HG03064 (cell line): ENCODE results near the gene TPST1.
"Not testable (repeated sequence)": the region's sequence is repeated elsewhere in the genome, so short reads cannot be mapped to it uniquely, and the experiment has no call there.

Source experiments
- ATAC-seq: cut with Tn5 transposase; IDR thresholded peaks from one replicate; pipeline ENCODE4 v1.9.1; 2021; ENCODE audit warnings: low read depth; ENCODE audit not compliant: unreplicated experiment

Gene TPST1

DNA sequence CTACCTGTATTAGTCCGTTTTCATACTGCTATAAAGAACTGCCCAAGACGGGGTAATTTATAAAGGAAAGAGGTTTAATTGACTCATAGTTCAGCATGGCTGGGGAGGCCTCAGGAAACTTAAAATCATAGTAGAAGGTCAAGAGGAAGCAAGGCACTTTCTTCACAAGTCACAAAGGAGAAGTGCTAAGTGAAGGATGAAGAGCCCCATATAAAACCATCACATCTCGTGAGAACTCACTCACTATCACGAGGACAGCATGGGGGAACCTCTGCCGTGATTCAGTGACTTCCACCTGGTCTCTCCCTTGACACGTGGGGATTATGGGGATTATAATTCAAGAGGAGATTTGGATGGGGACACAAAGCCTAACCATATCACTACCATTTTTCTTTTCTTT lies 119.9 kb downstream of the TPST1 start:
- ATAC-seq = not testable (repeated sequence)

DNA sequence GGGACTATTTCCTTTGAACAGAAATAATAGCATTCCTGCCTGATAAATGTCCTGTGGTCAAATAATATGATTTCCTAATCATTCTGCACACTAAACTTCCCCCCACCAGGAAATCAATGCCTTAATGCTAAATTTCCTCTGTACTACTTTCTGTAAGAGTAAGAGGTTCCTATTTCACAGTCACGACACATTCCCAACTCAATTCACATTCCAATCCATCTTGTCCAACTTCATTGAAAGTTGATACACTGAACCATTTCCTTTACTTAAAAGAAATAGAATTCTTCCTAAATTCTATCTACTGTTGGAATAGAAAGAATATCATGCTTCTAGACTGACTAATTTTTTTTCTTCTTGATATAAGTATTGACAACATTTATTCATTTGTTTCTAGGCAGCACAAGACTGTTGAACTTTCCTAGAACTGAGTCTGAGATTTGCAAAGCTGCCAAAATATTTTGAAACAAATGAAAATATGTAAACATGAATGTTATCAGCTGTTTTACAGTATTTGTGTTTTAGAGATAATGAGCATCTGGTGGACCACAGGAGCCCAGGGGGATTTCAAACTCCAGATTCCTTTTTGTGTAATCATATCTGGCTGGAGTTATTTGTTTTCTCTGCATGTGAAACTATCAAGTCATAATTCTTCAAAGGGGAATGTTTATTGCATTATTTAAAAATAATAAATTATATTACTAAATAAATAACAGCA lies 121.5 kb downstream of the TPST1 start:
- ATAC-seq = no peak

DNA sequence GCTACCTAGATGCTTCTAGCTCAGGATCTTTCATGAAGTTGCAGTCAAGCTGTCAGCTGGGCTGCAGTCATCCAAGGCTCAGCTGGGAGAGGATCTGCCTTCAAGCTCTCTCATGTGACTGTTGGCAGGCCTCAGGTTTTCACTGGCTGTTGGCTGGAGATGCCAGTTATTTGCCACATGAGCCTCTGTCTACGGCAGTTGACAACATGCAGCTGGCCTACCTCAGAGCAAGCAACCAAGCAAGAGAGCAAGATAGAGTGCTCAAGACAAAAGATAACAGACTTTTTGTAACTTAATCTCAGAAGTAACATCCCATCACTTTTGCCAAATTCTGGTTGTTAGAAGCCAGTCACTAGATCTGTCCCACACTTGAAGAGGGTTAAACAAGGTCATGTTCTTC lies 125.8 kb downstream of the TPST1 start:
- no peak for ATAC-seq

DNA sequence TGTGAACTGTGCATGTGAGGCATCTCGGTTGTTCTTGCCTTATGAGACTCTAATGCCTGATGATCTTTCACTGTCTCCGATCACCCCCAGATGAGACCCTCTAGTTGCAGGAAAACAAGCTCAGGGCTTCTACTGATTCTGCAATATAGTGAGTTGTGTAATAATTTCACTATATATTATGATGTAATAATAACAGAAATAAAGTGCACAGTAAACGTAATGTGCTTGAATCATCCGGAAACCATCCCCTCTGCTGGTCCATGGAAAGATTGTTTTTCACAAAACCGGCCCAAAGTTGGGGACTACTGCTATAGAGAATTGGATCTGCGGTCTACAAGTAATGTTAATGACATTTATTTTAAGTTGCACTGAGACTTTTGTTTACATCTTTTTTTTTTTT lies 126.7 kb downstream of the TPST1 start:
- no peak for ATAC-seq

DNA sequence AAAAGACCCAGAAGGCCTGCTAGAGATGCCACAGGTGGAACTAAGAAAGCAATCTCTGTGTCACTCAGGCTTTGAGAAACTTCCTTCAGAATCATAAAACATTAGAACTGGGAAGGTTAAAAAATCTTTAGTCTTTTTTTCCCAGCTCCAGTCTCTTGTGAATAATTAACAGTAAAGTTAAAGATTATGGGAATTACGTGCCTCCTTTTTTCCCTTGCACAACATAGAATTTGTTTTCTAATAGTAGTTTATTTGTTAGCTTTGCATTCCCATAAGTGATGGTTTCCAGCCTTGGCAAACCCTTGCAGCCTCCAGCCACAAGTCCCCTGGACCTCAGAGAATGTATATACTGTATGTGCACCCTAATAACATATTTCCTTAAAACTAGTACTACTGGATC lies 128.3 kb downstream of the TPST1 start:
- ATAC-seq = no peak

DNA sequence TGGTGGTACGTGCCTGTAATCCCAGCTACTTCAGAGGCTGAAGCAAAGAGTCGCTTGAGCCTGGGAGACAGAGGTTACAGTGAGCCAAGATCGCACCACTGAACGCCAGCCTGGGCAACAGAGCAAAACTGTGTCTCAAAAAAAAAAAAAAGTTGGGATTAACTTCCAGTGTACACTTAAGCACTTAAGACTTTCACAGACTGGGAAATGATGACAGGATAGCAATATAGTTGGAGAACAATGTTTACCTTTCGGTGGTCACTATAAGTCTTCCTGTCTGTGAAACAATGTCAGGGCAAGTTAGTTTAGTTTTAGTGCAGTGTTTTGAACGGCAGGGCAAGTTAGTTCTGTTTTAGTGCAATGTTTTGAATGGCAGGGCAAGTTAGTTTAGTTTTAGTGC lies 130.2 kb downstream of the TPST1 start:
- ATAC-seq = no peak

DNA sequence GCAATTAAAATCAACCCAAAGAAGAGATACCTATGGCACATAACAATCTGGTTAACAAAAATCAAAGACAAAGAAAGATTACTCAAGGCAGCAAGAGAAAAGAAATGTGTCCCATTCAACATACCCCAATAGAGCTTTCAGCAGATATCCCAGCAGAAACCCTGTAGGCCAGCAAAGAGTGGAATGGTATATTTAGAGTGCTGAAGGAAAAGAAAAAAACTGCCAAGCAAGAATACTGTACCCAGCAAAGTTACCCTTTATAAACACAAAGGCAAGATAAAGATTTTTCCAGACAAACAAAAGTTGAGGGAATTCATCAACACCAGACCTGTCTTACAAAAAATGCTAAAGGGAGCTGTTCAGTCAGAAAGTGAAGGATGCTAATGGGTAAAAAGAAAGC lies 131.6 kb downstream of the TPST1 start:
- ATAC-seq = no peak

DNA sequence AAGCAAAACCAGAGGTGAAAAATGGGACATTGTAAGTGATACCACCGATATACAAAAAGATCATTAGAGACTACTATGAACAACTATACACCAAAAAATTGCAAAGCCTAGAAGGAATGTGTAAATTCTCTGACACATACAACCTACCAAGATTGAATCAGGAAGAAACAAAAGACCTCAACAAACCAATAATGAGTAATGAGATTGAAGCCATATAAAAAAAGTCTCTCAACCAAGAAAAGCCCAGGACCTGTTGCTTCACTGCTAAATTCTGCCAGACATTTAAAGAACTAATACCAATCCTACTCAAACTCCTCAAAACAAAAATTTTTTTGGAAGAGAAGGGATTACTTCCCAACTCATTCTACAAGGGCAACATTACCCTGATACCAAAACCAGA lies 134.0 kb downstream of the TPST1 start:
- ATAC-seq = no peak

DNA sequence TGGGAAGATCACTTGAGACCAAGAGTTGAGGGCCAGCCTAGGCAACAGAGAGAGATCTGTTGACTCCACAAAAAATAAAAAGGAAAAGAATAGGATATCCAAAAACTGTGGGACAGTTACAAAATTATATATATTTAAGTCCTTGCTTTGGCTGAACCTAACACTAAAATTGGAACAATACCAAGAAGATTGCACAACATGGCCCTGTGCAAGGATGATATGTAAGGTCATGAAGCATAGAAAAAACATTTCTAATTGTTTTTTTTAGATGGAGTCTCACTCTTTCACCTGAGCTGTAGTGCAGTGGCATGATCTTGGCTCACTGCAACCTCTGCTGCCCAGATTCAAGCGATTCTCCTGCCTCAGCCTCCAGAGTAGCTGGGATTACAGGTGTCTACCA lies 139.0 kb downstream of the TPST1 start:
- ATAC-seq = no peak

DNA sequence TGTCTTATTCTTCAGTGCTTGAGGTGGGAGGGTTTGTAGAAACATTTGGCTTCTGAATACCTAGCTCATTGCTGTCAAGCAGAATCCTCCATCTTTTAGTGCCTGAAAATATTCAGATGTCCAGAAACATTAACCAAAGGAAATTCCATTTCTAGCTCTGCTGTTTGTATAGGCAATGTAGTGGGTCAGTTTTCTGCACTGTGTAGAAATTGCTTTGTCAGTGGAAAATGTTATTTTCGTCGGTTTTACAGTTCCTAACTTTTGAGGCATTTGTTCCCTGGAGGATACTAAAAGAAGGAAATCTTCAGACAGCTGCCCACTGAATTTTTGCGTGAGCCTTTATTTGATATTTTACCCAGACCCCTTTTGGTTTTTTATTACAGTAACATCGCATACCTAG lies 143.4 kb downstream of the TPST1 start:
- ATAC-seq = no peak

DNA sequence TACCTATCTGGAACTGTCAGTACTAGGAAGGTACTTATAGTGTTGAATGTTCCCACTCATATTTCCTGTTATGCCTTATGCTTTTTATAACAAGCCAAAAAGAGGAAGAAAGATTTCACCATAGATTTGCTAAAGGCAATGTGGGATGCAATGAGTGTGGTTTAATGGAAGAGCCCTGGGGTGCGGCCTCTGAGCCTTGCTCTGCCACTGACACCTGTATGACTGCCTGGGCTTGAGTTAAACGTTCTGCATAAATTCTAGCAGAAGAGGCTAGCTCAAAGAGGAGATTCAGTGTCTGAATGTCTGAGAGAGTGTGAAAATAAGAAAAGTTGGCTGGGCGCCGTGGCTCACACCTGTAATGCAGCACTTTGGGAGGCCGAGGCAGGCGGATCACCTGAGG lies 143.8 kb downstream of the TPST1 start:
- ATAC-seq = no peak

DNA sequence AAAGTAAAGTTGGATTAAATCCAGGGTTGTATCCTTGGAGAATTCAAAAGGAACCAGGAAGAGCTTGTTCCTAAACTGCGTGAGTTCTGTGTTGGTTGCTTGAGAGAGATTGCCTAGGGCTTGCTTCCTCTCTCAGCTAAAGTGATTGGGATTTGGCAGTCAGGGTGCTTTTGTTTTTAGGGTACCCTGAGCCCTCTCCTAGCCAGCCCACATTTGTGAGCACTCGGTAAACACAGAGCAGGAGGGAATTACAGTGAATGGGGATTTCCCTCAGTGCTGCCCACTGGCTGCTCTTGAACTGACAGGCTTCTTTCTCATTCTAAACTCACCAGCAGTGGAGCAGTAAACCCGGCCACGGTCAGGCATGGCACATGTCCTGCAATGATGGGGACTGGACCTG lies 146.9 kb downstream of the TPST1 start:
- ATAC-seq = no peak

DNA sequence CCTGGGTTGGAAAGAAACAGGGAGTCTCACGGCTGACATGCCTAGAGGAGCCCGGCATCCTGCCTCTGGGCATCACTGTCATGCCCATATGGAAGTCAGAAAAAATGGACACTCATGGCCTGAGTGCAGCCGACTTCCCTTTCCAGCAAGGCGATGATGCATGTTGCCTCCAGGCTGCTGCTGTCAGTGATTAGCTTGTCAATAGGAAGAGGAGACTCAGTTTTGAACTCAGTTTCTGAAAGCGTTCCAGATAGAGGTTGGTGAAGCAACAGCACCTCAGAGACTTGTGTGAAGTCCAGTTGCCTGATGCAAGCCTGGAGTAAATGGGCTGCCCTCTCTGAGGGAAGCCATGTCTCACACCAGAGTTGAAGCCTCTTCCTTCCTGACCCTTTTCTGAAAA lies 148.4 kb downstream of the TPST1 start:
- no peak for ATAC-seq

DNA sequence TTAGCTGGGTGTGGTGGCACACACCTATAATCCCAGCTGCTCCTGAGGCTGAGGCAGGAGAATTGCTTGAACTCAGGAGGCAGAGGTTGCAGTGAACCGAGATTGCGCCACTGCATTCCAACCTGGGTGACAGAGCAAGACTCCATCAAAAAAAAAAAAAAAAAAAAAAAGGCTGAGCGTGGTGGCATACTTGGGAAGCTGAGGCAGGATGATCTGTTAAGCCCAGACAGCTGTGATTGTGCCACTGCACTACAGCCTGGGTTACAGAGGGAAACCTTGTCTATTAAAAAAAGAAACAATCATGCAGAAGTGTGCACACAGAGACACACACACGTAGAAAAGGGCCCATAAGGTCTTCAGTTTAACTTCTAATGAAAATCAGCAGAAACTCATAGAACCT lies 150.6 kb downstream of the TPST1 start:
- no peak for ATAC-seq

DNA sequence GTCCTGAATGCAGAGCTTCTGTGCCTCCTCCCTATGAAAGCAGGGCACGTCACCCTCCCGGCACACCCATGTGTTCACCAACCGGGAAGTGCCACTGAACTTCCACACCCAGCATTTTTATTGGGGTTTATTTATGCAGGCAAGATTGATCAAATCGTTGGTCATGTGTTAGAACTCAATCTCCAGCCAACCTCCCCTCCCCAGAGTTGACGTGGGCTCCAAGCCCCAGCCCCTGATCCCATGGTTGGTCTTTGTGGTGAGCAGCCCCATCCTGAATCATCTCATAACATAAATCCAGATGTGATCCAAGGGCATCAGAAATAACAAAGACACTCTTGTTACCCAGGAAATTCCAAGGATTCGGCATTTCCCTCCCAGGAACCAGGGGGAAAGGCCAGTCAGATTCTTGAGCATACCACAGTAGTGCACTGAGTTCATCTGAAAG lies 151.2 kb downstream of the TPST1 start:
- ATAC-seq = no peak

DNA sequence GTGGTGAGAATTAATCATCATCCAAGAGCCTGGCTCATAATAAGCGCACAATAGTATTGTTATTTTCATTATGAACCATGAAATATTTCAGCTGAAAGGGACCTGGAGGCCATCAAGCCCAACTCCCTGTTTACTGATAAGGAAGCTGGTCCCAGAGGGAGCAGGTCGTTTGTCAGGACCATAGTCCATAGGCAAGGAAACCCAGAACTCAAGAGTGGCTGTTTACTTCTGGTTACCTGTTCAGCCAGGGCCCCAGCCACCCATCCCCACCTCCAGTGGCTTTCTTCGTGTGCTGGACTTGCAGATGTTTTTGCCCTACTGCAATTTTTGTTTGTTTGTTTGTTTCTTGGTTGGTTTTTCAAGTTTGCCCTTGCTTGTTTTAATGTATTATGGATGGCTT lies 152.0 kb downstream of the TPST1 start:
- ATAC-seq = no peak

DNA sequence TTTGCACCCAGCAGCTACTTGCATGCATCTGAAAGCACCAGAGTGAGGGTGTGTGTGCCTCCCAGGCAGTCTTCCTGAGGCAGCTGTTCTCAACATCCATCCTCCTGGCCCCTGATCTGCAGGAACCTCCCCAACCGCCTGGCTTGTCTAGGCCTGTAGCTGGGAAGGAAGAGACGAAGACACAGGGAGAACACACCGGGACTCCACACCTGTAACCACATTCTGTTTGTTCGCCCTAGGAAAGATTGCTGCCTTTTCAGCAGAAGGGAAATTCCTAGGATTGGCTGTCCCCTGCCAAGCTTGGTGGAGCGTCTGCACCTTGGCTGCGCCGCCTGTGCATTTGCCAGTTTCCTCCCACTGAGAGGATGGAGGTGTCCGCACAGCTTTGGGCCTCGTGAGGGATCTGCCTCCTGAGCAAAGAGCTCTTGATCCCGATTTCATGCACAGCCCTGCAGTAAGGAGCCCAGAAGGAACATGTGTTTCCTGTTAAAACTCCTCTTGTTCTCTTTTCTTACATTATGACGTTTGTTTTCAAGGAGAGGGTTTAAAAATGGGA lies 154.6 kb downstream of the TPST1 start:
- no peak for ATAC-seq

DNA sequence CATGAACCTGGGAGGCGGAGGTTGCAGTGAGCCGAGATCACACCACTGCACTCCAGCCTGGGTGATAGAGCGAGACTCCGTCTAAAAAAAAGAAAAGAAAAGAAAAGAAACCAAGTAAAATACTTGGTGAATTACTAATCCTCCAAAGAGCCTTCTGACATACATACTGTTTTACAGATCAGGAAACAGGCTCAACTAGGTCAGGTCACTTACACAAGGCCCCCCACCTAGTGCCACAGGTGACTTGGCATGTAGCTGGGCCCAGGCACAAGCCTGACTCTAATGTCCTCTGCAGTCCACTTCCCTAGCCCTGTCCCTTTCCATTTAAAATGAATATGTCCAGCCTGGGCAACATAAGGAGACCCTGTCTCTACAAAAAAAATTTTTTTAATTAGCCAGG lies 157.0 kb downstream of the TPST1 start:
- no peak for ATAC-seq

DNA sequence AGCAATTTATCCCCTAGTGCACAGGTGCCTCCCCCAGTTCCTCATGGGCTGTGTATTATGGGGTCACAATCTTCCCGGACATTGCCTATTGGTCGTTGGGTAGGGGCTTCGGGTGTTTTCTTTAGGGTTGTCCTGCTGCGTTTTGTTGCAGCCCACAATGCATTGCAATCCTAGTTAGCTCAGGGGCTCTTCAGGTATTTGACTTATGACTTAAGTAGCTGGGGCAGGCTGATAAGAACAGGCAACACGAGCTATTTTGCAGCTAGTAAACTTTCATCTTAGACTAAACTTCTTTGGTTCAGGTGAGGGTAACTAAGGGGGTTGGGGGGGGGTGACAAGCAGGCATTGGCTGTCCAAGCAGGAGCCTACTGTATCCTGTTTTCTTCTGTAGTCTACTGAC lies 158.5 kb downstream of the TPST1 start:
- no peak for ATAC-seq

DNA sequence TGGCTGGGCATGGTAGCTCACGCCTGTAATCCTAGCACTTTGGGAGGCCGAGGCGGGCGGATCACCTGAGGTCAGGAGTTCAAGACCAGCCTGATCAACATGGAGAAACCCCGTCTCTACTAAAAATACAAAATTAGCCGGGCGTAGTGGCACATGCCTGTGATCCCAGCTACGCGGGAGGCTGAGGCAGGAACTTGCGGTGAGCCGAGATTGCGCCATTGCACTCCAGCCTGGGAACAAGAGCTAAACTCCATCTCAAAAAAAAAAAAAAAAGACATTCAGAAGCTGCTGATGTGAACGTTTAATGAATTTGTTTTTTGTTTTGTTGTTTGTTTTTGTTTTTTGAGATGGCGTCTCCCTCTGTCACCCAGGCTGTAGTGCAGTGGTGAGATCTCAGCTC lies 159.9 kb downstream of the TPST1 start:
- not testable (repeated sequence) for ATAC-seq

DNA sequence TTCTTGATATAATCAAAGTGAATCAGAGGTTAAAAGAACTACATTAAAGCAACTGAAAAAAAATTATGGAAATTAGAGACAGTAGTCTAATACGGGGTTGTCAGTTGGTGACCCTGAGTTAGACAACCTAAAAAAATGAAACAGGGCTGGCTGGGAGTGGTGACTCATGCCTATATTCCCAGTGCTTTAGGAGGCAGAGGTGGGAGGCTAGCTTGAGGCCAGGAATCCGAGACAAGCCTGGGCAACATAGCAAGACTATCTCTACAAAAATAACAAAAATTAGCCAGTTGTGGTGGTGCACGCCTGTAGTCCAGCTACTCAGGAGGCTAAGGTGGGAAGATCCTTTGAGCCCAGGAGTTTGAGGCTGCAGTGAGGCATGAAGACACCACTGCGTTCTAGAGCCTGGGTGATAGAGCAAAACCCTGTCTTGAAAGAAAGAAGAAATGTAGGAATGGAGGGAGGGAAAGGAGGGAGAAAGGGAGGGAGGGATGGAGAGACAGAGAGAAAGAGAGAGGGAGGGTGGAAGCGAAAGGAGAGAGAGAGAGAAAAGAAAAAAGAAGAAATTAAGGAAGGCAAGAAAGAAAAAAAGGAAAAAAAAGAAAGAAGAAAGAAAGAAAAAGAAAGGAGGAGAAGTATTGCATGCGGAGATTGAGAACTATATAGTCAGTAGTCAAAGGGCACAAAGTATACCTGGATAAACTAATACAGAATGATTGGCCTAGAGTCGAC lies 166.1 kb downstream of the TPST1 start:
- ATAC-seq = no peak
